Calu3 (cell line): ENCODE data around the gene SPEF1. TPM values are rescaled to one million over a fixed set of nuclear protein-coding genes. Genes with fewer than 3 reads are reported as not detected.

Source experiments
- BruUV-seq: library from RNA; stranded (reverse); fragments of 400-500 nt; replicated peaks from 2 replicates; lab custom pipeline; 2021; lab: Mats Ljungman, UMichigan
- CTCF ChIA-PET: fragments of 300-600 bp; sonication (Branson Sonifier 250); formaldehyde crosslinking; loops from one replicate; lab custom pipeline; 2022; ENCODE audit warnings: antibody characterized with exemption; lab: Charles Lee
- DNase-seq: peaks from one replicate; pipeline ENCODE4 v3.0.0; 2022
- H3K27ac Mint-ChIP-seq: one replicate; pipeline ENCODE4 v1.8.0; 2022; ENCODE audit warnings: mixed read lengths; ENCODE audit not compliant: unreplicated experiment
- H3K27me3 Mint-ChIP-seq: one replicate; pipeline ENCODE4 v1.8.0; 2022; ENCODE audit warnings: mixed read lengths; ENCODE audit not compliant: unreplicated experiment
- H3K36me3 Mint-ChIP-seq: one replicate; pipeline ENCODE4 v1.8.0; 2022; ENCODE audit warnings: mild to moderate bottlenecking, moderate library complexity, mixed read lengths; ENCODE audit not compliant: insufficient read depth, unreplicated experiment
- H3K4me1 Mint-ChIP-seq: one replicate; pipeline ENCODE4 v1.8.0; 2022; ENCODE audit warnings: mild to moderate bottlenecking, low read depth, mixed read lengths; ENCODE audit not compliant: unreplicated experiment
- H3K4me3 Mint-ChIP-seq: one replicate; pipeline ENCODE4 v1.8.0; 2022; ENCODE audit warnings: mild to moderate bottlenecking, low read depth, moderate library complexity, mixed read lengths; ENCODE audit not compliant: unreplicated experiment
- H3K9me3 Mint-ChIP-seq: one replicate; pipeline ENCODE4 v1.8.0; 2022; ENCODE audit warnings: low read depth, mixed read lengths; ENCODE audit not compliant: unreplicated experiment
- CTCF ChIP-seq: fragments of 200-600 bp; IDR thresholded peaks from one replicate; pipeline ENCODE4 v1.8.0; 2022; ENCODE audit warnings: antibody characterized with exemption; ENCODE audit not compliant: unreplicated experiment
- intact Hi-C: fragments of 100-400 bp; cut with micrococcal nuclease; formaldehyde crosslinking; loops from one replicate; pipeline ENCODE4 v1.10.0; 2022; ENCODE audit not compliant: unreplicated experiment
- total RNA-seq: library from RNA; stranded (reverse); gene quantifications from 2 replicates; pipeline ENCODE4 v1.2.3, GENCODE V29; 2022

The SPEF1 gene
- total RNA-seq, 1 experiment from 2014 or later, result 0.28 TPM

GRCh38 chr20:3785240-3786125 lies 4.2 kb upstream of the SPEF1 start:
- TSS peak; percentile 61 for BruUV-seq
- CTCF ChIA-PET, result interaction anchor here (3.2 kb wide), 1 partner anchor 34 kb away, joined by 25 read pairs; the partner anchor contains the start of gene AP5S1
- TF ChIP-seq CTCF, result no peak
- Mint-ChIP-seq H3K36me3 (peaks cover 42% of the 10 kb centered on the region), H3K4me1 (peaks cover 27% of the 10 kb centered on the region), H3K9me3 (no peaks in the 10 kb centered on the region), H3K27ac (no peak overlapping the region), H3K27me3 (peaks cover 5% of the 10 kb centered on the region), H3K4me3 (peak overlapping the region; percentile 50)
- intact Hi-C loops, result loop anchor here (2.0 kb wide), 1 partner anchor 35 kb away; the partner anchor contains the start of gene AP5S1
- DNase-seq, result no peak

- no peak for DNase-seq
- no TSS peak for BruUV-seq
- peak overlapping the region; percentile 44 for H3K27ac Mint-ChIP-seq
- TF ChIP-seq CTCF, result no peak
- H3K4me3 Mint-ChIP-seq, result no peak overlapping the region
- no peaks in the 10 kb centered on the region for H3K9me3 Mint-ChIP-seq
- peaks cover 31% of the 10 kb centered on the region for H3K4me1 Mint-ChIP-seq
- H3K27me3 Mint-ChIP-seq, result peaks cover 11% of the 10 kb centered on the region
- CTCF ChIA-PET, result interaction anchor here (3.2 kb wide), 1 partner anchor 35 kb away, joined by 25 read pairs; the partner anchor contains the start of gene AP5S1
- peaks cover 42% of the 10 kb centered on the region for H3K36me3 Mint-ChIP-seq
- intact Hi-C loops, result no loop called here
These were observed 3.6 kb upstream of the SPEF1 start for GRCh38 chr20:3784863-3785239.

- peaks cover 31% of the 10 kb centered on the region for H3K4me1 Mint-ChIP-seq
- no peaks in the 10 kb centered on the region for H3K9me3 Mint-ChIP-seq
- no peak overlapping the region for H3K4me3 Mint-ChIP-seq
- H3K27me3 Mint-ChIP-seq, result peaks cover 16% of the 10 kb centered on the region
- TF ChIP-seq CTCF, result no peak
- CTCF ChIA-PET, result interaction anchor here (0.6 kb wide), 1 partner anchor 93 kb away, joined by 3 read pairs; no protein-coding TSS in a partner anchor
- H3K36me3 Mint-ChIP-seq, result peaks cover 42% of the 10 kb centered on the region
- intact Hi-C loops, result no loop called here
- BruUV-seq, result TSS peak; percentile 70
- peak overlapping the region; percentile 44 for H3K27ac Mint-ChIP-seq
- no peak for DNase-seq
These were observed 3.1 kb upstream of the SPEF1 start for GRCh38 chr20:3784216-3784853.

- H3K4me3 Mint-ChIP-seq, result no peak overlapping the region
- peaks cover 42% of the 10 kb centered on the region for H3K36me3 Mint-ChIP-seq
- no peak overlapping the region for H3K27ac Mint-ChIP-seq
- CTCF ChIA-PET, result interaction anchor here (0.6 kb wide), 1 partner anchor 94 kb away, joined by 3 read pairs; no protein-coding TSS in a partner anchor
- DNase-seq, result no peak
- peaks cover 24% of the 10 kb centered on the region for H3K4me1 Mint-ChIP-seq
- no peaks in the 10 kb centered on the region for H3K9me3 Mint-ChIP-seq
- intact Hi-C loops, result no loop called here
- BruUV-seq, result no TSS peak
- TF ChIP-seq CTCF, result no peak
- peaks cover 23% of the 10 kb centered on the region for H3K27me3 Mint-ChIP-seq
These were observed 2.4 kb upstream of the SPEF1 start for GRCh38 chr20:3783511-3784195.
